ENCODE measurements around the gene B4GALT2. TPM values are rescaled to one million over a fixed set of nuclear protein-coding genes. Genes with fewer than 3 reads are reported as not detected.

The B4GALT2 gene
- total RNA-seq, 1 donor from 2014 or later, result 50.2 TPM

DNA sequence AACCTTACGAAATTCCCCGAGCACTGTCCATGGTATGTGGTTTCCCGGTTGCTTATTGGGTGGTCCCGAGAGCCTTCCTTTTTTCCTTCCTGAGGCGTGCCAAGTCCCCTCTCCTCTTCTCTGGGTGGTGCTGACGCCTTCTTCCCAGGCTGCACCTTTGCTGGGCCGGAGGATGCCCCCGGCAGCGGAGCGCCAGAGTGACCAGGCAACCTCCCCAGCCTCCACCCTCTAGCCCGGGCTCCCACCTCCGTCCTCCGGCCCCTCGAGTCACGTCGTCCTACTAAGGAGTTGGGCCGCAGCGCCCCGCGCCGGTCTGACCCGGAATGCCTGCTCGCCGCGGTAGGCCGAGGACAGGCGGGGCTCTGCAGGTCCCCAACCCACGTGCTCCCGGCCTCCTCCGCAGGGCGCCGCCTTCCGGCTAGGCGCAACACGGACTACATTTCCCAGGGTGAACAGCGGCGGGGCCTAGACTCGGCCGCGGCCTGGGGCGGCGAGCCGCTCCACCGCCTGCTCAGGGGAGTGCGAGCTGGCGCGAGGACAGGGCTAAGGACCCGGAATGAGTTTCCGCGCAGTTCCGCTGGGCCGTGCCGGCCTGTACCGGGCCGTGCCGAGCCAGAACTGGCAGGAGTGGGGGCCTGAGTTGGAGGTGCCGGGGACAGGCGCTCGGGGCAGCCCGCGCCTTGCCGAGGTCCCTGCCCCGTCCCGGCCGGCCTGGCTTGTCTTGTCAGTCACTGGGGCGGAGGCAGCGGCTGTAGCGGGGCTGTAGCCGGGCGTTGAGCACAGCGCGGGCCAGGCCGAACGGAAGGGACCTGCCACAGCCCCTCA, 32.6 kb upstream of the B4GALT2 start, which contains the start of gene IPO13:
IPO13 (plus strand) TSS at position 715 of the 825 bp plus-strand sequence. CDS start 651 bp downstream, outside the sequence.
- peak; percentile 97 for DNase-seq

DNA sequence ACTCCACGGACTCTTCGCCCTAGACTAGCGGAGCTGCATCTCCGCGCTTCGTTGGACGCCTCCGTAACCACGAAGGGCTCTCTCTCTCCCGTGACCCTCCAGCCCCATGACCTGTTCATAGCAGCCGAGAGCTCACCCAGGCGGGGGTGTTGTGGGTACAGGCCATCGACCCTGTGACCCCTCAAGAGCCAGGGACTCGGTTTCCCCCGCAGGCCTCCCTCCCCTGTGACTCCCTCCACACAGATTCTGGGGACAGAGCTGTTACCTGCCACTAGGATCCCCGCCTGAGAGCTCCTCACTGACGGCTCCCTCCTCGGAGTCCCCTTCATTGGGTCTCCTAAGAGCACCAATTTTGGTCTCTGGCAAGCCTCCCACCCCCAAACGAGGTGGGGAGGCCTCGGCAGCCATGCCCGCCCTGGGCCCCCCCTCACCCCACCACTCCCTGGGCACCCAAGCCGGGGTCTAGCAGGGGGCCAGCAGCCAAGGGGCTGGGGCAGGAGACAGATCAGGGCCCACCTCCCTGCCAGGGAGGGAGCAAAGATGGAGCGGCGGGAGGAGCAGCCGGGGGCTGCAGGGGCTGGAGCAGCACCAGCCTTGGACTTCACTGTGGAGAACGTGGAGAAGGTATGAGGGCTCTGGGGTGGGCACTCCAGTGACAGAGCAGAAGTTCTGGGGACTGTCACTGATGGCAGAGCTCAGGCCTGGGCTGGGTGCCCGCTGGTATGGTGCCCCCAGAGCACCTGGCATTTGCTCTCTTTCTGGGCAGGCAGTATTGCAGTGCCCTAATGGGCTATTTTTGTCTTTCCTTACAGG, 31.7 kb upstream of the B4GALT2 start:
- no peak for DNase-seq

DNA sequence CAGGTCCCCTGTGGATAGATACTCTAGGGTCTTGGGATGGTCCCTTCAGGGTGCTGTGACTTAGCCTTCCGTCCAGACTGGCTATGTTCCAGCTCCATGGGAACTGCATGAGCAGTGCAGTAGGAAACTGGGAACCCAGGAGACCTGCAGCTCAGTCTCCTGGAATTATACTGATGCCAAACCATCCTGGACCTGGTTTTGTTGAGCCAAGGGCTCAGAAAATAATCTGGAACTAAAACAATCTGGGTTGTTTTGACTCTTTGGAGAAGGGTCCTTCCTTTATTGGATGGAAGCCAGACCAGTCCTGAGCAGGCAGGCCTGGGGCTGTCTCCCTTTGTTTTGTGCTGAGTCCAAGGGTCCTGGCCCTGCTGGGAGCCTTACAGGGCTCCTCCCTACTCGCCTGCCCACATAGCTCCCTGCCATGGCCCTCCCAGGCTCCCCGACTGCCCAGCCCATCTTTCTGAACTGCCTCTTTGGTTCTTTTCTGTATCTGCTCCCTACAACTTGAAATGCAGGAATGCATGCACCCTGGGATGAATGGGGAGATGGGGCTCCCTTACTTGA, 31.1 kb upstream of the B4GALT2 start:
- DNase-seq, result peak; percentile 19

DNA sequence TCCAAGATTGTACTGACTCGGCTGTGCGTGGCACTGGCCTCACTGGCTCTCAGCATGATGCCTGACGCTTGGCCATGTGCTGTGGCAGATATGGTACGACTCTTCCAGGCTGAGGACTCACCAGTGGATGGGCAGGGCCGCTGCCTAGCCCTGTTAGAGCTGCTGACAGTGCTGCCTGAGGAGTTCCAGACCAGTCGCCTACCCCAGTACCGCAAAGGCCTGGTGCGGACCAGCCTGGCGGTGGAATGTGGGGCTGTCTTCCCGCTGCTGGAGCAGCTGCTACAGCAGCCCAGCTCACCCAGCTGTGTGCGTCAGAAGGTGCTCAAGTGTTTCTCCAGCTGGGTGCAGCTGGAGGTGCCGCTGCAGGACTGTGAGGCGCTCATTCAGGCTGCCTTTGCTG, 29.3 kb upstream of the B4GALT2 start:
- DNase-seq, result no peak

DNA sequence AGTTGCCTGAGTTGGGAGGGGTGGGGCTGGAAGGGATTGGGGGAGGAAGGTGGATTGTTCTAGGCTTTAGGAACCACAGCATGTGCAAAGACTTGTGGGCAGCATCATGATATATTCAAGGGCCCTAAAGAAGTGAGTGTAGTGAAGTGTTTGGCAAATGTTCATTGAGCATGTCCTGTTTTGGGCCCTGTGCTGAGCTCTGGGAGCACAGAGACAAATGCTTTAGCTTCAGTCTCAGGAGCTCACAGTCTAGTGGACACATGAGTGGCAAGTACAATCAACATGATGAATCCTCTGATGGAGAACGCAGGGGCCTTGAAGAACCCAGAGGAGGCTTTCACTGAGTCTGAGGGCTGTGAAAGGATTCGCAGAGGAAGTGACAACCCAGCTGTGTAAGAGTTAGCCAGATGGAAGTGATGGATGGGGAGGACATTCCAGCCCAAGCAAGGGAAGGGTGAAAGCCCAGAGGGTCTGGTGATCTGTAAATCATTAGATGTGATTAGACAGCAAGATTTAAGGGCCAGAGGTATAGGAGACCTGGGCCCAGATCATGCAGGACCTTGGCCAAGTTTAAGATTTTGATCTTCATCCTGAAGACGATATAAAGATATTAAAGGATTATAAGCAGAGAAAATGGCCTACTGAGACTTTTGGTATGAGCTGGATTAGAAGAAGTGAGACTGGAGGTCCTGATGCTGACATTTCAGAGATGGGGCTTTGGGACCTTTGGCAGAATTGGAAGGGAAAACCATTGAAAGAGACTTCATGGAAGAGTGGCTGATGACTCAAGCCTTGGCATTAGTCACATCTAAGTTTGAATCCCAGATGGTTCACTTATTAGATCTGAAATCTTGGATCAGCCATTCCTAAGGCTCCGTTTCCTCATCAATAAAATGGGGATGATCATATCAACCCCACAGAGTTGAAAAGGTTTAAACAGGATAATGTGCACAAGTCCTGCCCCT, 27.7 kb upstream of the B4GALT2 start:
- no peak for DNase-seq

DNA sequence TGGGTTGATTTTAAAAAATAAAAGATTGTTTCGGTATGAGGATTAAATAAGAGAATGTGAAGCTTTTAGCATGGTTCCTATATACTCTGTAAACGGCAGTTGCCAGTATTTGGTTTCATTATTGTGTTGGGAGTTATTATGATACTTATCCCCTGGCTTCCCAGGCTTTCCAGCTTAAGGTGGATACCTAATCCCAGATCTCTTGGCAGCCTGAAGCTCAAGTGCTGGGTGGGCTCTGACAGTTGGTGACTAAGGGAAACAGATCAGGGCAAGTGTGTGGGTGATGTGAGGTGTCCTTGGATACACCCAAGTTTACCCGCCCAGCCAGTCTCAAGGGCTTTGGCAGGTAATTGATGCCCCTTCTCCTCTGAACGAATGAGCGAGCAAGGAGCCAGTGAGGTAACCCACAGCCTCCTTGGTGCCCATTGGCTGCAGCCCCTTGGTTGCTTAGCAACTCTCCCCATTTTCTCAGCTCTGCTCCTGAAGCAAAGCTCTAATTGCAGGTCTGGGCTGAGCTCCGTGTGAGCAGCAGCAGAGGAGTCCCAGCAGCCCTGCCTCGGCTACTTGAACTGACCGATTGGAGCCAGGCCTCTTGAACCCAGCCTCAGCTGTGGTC, 26.2 kb upstream of the B4GALT2 start:
- no peak for DNase-seq

DNA sequence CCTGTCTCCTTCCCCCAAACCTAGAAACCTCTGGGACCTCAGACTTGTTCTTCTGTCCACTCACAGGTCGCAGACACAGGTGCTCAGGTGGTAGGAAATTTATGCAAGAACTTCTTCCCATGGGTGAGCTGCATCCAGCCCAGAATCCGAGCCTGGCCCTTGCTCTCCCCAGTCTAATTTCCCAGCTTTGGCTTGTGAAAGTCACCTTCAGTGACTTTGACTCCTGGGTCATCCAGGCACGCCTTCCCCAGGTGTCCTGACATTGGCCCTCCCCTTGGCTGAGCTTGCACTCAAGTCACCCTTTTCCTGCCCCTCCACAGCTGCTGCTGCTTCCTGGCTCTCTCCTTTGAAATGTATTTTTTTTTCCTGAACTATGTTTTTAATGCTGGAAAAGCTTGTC, 25.6 kb upstream of the B4GALT2 start:
- DNase-seq, result no peak

DNA sequence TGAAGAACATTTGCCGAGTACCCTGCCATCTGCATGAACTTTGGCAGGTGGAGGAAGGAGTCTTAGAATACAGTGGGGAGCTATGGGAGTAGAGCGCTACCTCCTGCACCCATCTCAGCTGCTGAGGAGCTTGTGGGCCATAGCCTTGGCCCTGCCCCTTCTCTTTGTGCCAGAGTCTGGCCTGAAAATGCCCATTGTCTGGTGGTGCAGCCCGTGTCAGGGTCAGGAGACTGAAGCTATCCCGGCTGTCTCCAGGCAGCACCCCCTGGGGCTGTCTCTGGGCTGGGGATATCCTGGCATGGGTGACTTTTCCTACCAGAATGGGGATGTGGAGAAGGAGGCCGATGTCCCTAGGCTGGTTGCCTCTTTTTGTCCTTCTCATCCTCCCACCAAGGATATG, 25.0 kb upstream of the B4GALT2 start:
- no peak for DNase-seq

DNA sequence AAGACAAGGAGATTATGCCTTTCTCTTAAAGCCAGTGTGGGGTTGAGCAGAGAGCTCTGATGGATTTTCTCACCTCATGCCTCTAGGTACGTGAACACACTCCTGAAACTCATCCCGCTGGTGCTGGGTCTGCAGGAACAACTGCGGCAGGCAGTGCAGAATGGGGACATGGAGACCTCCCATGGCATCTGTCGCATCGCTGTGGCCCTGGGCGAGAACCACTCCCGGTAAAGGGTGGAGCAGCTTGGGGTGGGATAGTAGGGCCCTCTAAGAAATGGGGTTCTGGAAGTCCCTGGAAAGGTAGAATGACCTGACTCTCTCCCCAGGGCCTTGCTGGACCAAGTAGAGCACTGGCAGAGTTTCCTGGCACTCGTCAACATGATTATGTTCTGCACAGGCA, 22.8 kb upstream of the B4GALT2 start:
- no peak for DNase-seq

DNA sequence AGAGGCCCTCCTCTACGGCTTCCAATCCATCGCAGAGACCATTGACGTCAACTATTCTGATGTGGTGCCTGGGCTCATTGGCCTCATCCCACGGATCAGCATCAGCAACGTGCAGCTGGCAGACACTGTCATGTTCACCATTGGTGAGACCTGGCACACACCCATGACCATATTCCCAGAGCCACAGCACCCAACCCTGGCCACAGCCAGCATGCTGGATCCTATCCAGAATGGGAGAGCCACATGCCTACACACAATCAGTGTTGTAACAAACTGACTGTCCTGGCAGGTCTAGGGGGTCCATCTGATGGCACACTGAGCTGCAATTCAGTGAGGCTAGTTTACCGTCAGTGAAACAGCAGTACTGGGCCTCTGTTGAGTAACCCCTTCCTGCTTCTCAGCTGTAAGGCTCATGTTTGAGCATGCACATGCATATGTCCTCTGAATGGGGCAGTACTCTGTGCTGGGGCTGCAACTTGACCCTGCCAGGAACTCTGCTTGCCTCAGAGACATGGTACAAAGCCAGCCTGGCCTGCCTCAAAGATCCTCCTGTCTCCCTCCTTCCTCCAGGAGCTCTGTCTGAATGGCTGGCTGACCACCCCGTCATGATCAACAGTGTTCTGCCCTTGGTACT, 21.5 kb upstream of the B4GALT2 start:
- DNase-seq, result no peak

DNA sequence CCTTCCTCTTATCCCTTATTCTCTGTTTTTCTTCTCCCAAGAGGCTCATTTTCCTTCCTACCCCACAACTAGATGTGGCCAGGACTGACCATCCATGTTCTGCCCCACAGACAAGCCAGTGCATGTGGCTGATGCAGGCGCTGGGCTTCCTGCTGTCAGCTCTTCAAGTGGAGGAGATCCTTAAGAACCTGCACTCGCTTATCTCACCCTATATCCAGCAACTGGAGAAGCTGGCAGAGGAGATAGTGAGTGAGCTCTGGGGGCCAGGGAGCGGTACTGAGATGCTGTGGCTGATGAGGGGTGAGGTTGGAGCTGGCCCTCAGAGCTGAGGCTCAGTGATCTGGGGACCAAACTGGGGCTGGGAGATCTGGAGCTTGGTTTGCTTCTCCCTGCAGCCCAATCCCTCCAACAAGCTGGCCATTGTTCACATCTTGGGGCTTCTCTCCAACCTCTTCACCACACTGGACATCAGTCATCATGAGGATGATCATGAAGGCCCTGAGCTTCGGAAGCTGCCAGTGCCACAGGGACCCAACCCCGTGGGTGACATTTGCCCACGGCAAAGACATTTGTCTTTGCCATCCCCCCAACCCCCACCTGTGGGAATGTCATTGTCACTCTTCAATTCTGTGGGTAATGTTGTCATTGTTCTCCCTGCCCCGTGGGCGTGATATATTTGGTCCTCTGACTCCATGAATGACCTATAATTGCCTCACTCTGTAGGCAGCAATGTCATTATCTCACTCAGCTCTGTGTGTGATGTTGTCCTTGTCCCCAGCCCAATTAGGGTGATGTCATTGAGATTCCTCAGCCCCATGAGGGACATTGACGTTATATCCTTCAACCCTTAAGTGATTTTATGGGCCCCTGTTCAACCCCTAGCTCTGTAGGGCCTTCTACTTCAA, 20.4 kb upstream of the B4GALT2 start:
- DNase-seq, result no peak

DNA sequence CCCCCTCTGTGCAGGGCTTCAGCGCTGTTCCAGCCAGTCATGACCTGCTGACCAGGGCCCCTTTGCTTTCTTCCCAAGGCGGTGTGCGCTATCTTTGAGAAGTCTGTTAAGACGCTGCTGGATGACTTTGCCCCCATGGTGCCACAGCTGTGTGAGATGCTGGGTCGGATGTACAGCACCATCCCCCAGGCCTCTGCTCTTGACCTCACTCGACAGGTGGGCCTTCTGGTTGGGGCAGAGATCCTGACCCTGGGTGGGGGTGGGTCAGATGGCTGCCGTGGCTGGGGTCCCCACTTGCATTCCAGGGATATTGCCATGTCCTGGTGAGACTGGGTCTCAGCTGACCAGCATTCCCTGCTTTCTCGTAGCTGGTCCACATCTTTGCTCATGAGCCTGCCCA, 18.2 kb upstream of the B4GALT2 start:
- no peak for DNase-seq

DNA sequence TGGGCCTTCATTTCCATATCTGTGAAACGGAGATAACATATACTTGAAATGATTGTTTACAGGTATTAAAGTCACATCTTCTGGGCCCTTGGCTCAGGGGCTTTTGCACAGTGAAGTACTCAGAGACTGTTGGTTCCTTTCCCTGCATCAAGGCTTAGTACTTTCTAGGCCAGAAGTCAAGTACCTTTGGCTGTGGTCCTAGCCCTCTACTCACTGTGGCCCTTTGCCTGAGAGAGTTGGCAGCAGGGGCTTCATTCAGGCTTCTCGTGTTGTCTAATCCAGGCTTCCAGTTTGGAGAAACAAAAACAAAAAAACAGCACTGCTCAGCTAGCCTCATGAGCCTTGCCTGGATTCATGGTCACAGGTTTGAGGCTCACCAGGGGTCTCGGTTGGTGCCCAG, 17.3 kb upstream of the B4GALT2 start:
- no peak for DNase-seq

DNA sequence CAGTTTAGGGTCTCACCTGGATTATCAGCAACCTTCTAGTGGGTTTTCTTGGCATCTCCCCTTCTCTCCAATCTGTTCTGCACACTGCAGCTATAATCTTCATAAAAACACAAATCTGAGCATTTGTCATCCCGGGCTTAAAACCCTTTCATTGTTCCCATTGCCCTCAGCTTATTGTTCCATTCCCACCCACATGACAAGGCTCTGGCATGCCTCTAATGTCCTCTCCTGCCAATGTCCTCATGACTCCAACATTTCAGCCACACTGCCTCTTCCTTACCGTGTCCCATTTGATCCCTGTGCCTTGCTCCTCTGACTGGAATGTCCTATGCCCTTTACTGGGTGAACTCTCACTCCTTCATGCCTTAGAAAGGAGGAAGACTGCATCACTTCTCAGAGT, 16.7 kb upstream of the B4GALT2 start:
- no peak for DNase-seq

DNA sequence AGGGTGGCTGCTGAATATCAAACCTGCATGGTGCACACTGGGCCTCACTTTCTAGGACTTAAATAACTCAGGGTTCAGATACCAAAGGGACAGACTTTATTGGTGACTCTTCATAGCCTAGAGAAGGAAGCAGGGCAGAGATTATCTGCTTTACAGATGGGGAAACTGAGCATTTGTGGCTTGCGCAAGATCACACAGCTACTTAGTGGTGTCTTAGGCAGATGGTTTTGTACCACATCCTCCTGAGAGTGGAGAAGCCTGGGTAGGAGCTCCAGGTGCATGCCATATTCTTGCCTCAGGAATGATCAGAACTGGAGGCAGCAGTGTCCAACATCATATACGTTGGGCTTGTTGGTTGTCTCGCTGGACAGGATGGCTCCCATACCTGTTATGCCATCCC, 16.0 kb upstream of the B4GALT2 start:
- DNase-seq, result no peak

DNA sequence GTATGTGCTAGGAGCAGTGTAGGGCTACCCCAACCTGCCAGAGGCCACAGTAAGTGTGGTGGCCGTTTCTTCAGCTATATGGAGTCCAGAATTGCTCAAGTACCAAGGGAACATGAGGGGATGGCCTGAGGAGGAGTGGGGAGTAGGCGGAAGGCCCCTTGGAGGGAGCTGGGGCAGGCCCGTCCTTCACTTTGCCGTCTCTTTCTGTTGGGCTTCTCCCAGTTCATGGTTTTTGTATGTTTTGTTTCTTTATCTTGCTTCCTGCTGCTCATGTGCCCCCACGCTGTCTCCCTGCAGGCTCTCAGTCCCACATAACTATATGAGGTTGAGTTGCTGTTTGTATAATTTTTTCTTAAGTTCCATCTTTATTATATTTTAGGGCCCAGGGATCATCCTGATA, 15.1 kb upstream of the B4GALT2 start:
- no peak for DNase-seq

DNA sequence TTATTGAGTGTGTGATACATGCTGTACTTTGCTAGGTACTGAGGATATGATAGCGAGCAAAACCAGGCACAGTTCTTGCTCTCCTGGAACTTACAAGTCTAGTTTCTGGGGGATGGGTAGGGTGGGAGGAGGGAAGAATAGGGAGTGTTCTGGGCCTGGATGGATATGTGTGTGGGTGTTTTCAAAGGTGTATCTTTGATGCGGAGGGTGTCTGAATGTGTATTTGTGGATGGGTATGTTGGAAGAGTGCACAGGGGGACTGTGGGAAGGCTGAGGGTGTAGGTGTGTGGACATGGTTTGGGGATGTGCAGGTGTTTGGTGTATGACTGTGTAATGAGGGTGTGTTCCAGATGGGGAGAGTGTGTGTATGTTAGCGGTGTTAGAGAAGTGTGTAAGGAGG, 13.7 kb upstream of the B4GALT2 start:
- no peak for DNase-seq

DNA sequence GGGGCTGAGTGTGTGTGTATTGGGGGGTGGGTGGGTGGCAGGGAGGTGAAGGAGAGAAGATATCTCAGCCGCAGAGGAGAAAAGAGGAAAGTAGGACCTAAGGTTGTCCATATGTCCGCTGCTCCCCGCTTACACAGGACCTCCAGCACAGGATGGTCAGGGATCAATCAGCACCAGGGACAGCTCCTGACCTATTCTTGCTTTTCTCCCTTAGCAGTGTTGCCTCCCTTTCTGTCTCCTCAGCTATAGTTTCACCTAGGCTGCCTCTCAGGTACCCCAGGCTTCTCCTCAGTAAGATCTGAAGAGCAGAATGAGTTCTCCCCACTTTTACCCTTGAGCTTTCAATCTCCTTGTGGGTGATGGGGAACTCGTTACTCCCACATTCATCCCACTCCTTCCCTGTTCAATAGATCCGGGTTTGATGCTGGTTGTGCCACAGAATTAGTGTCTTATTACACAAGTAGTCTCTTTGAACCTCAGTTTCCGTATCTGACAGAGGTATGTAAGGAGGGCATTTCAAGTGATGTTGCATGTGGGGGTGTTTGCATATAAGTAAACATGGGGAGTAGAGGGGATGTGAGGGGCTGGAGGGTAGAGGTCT, 10.6 kb upstream of the B4GALT2 start:
- DNase-seq, result peak; percentile 61

DNA sequence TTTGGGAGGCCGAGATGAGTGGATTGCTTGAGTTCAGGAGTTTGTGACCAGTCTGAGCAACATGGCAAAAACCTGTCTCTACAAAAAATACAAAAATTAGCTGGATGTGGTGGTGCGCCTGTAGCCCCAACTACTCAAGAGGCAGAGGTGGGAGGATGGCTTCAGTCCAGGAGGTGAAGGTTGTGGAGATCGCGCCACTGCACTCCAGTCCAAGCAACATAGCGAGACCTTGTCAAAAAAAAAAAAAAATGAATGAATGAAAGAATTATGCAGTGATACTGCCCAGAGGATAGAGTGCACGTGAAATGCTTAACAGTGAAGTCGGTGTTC, 9.6 kb upstream of the B4GALT2 start:
- DNase-seq, result no peak

All from dermis blood vessel endothelial cell (primary cell).